A549 (cell line): ENCODE measurements around the gene XRCC6.

Experiments
- BHLHE40 ChIP-seq: IDR thresholded peaks from 2 replicates; pipeline ENCODE4 v1.6.1; 2012; ENCODE audit warnings: low read depth, low read length, inconsistent platforms
- CTCF ChIP-seq: fragments of >200 bp; sonication (Bioruptor Twin); formaldehyde crosslinking; IDR thresholded peaks from 3 replicates; pipeline ENCODE4 v1.5.1; 2016
- JUN ChIP-seq, 2 experiments: fragments of >200 bp; sonication (Bioruptor Twin); formaldehyde crosslinking; IDR thresholded peaks; 2 replicates in 1 of 2; 3 replicates in 1 of 2; pipeline ENCODE4 v1.6.1; 2016 to 2017
- KDM1A ChIP-seq: fragments of 200-600 bp; sonication (generic); IDR thresholded peaks from 2 replicates; pipeline ENCODE4 v1.6.1; 2016; ENCODE audit warnings: low read depth, mild to moderate bottlenecking
- MAFK ChIP-seq: fragments of 450-650 bp; IDR thresholded peaks from 2 replicates; pipeline ENCODE4 v1.6.1; 2014; ENCODE audit not compliant: partially characterized antibody
- RFX5 ChIP-seq: fragments of 450-650 bp; IDR thresholded peaks from 2 replicates; pipeline ENCODE4 v1.7.1; 2014; ENCODE audit warnings: antibody characterized with exemption, mild to moderate bottlenecking, moderate library complexity
- RNF2 ChIP-seq: fragments of 200-600 bp; sonication (generic); IDR thresholded peaks from 2 replicates; pipeline ENCODE4 v1.6.1; 2016; ENCODE audit warnings: low read depth, mild to moderate bottlenecking, antibody characterized with exemption, moderate library complexity, borderline replicate concordance
- SMC3 ChIP-seq: fragments of >200 bp; sonication (Bioruptor Twin); formaldehyde crosslinking; IDR thresholded peaks from 3 replicates; pipeline ENCODE4 v1.6.1; 2018; ENCODE audit warnings: inconsistent platforms

- TF ChIP-seq SMC3 (no peak), KDM1A (no peak), RNF2 (no peak), CTCF (no peak), BHLHE40 (no peak), MAFK (no peak), JUN (IDR thresholded peaks at IDR 0.05) (no peak), RFX5 (no peak)
These were observed 37.8 kb downstream of the XRCC6 start for GRCh38 chr22:41658869-41659268.
